Activated CD8-positive, alpha-beta memory T cell treated with anti-CD3 and anti-CD28 coated beads, Interleukin-2, amount 10 ng/mL, durations not matched to agents 7 days and 5 days (primary cell): Measurements from ENCODE around the gene MS4A8. TPM values are rescaled to one million over a fixed set of nuclear protein-coding genes. Genes with fewer than 3 reads are reported as not detected.

Experiments used
- ATAC-seq: fragments of 150-1000 bp; cut with Tn5 transposase; one replicate; pipeline ENCODE4 v1.10.0; 2021; ENCODE audit warnings: moderate library complexity
- CTCF ChIA-PET: fragments of 350-600 bp; sonication (Branson Sonifier 250); formaldehyde crosslinking; loops from one replicate; lab custom pipeline; 2021; ENCODE audit warnings: antibody characterized with exemption; lab: Charles Lee
- DNase-seq: peaks from one replicate; pipeline ENCODE4 v3.0.0-alpha.2; 2020
- H3K27ac Mint-ChIP-seq: one replicate; pipeline ENCODE4 v1.8.0; 2021; ENCODE audit warnings: mild to moderate bottlenecking, mixed read lengths
- H3K27me3 Mint-ChIP-seq: one replicate; pipeline ENCODE4 v1.8.0; 2021; ENCODE audit warnings: mixed read lengths
- H3K36me3 Mint-ChIP-seq: one replicate; pipeline ENCODE4 v1.8.0; 2021; ENCODE audit warnings: mild to moderate bottlenecking, mixed read lengths
- H3K4me1 Mint-ChIP-seq: one replicate; pipeline ENCODE4 v1.8.0; 2021; ENCODE audit warnings: mixed read lengths
- H3K4me3 Mint-ChIP-seq: one replicate; pipeline ENCODE4 v1.8.0; 2021; ENCODE audit warnings: mild to moderate bottlenecking, moderate library complexity, mixed read lengths
- H3K9me3 Mint-ChIP-seq: one replicate; pipeline ENCODE4 v1.8.0; 2022; ENCODE audit warnings: low read depth, mixed read lengths
- total RNA-seq, 2 experiments: library from RNA; stranded (reverse); gene quantifications; one replicate each; pipeline ENCODE4 v1.2.3, GENCODE V29; 2021

Gene MS4A8
- total RNA-seq, 2 experiments from 2014 or later: not detected

- H3K9me3 Mint-ChIP-seq: no peaks in the 10 kb centered on the region
- peaks cover 3% of the 10 kb centered on the region for H3K4me1 Mint-ChIP-seq
- ATAC-seq: no peak
- CTCF ChIA-PET: interaction anchor here (0.7 to 5.8 kb wide), 3 partner anchors 12 to 19 kb away, joined by 3 to 32 read pairs (median 3); no protein-coding TSS in a partner anchor
- H3K27me3 Mint-ChIP-seq: peaks cover 57% of the 10 kb centered on the region
- H3K4me3 Mint-ChIP-seq: no peak overlapping the region
- no peak overlapping the region for H3K27ac Mint-ChIP-seq
- DNase-seq: no peak
- no peaks in the 10 kb centered on the region for H3K36me3 Mint-ChIP-seq
Observed at GRCh38 chr11:60761436-60762190, 62.2 kb downstream of the MS4A8 start.

- no peak for ATAC-seq
- peaks cover 3% of the 10 kb centered on the region for H3K4me1 Mint-ChIP-seq
- no peak overlapping the region for H3K4me3 Mint-ChIP-seq
- no peaks in the 10 kb centered on the region for H3K9me3 Mint-ChIP-seq
- CTCF ChIA-PET: interaction anchor here (1.3 to 5.8 kb wide), 3 partner anchors 13 to 415 kb away, joined by 3 to 32 read pairs (median 4); no protein-coding TSS in a partner anchor
- no peaks in the 10 kb centered on the region for H3K36me3 Mint-ChIP-seq
- H3K27ac Mint-ChIP-seq: no peak overlapping the region
- peaks cover 51% of the 10 kb centered on the region for H3K27me3 Mint-ChIP-seq
- DNase-seq: no peak
Observed at GRCh38 chr11:60762851-60763691, 63.7 kb downstream of the MS4A8 start.

DNA sequence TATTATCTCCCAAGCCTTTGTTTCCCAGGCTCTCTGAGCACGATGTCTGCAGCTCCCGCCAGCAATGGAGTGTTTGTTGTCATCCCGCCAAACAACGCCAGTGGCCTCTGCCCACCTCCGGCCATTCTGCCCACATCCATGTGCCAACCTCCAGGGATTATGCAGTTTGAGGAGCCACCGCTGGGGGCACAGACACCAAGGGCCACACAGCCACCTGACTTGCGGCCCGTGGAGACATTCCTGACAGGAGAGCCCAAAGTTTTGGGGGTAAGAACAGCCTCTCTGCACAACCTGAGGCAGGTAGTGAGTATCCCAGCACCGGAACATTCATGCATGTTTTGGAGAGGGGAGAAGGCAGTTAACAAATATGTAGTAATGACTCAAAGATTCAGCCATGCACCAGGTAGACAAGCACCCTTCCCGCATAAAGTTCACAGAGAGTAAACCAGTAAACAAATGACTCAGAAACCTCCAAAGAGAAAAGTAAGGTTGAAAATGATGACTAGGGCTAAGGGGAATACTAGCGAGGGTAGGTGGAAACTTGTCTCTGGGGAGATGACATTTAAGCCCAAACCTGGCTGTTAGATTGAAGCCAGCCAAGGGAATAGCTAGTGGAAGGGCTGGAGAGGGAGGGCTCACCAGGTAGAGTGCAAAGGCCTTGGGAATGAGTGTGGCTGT lies 64.4 kb downstream of the MS4A8 start:
- no peak for DNase-seq
- no peak overlapping the region for H3K27ac Mint-ChIP-seq
- no peak for ATAC-seq
- H3K9me3 Mint-ChIP-seq: no peaks in the 10 kb centered on the region
- H3K36me3 Mint-ChIP-seq: no peaks in the 10 kb centered on the region
- H3K4me3 Mint-ChIP-seq: no peak overlapping the region
- CTCF ChIA-PET: interaction anchor here (1.3 to 5.8 kb wide), 3 partner anchors 12 to 414 kb away, joined by 3 to 32 read pairs (median 4); no protein-coding TSS in a partner anchor
- peaks cover 44% of the 10 kb centered on the region for H3K27me3 Mint-ChIP-seq
- H3K4me1 Mint-ChIP-seq: peaks cover 3% of the 10 kb centered on the region

GRCh38 chr11:60764879-60765278 lies 65.5 kb downstream of the MS4A8 start:
- CTCF ChIA-PET: interaction anchor here (0.9 to 5.8 kb wide), 4 partner anchors 9 to 123 kb away, joined by 3 to 32 read pairs (median 8); partner anchors contain the start of gene MS4A15
- no peak overlapping the region for H3K4me3 Mint-ChIP-seq
- H3K27me3 Mint-ChIP-seq: peaks cover 34% of the 10 kb centered on the region
- DNase-seq (no peak), ATAC-seq (no peak)
- no peaks in the 10 kb centered on the region for H3K9me3 Mint-ChIP-seq
- no peaks in the 10 kb centered on the region for H3K36me3 Mint-ChIP-seq
- H3K27ac Mint-ChIP-seq: no peak overlapping the region
- H3K4me1 Mint-ChIP-seq: peaks cover 3% of the 10 kb centered on the region

- Mint-ChIP-seq H3K4me3 (no peak overlapping the region), H3K4me1 (peaks cover 3% of the 10 kb centered on the region), H3K36me3 (no peaks in the 10 kb centered on the region), H3K27me3 (peaks cover 29% of the 10 kb centered on the region), H3K9me3 (no peaks in the 10 kb centered on the region), H3K27ac (no peak overlapping the region)
- CTCF ChIA-PET: interaction anchor here (0.9 to 5.8 kb wide), 4 partner anchors 9 to 122 kb away, joined by 3 to 32 read pairs (median 8); partner anchors contain the start of gene MS4A15
- no peak for DNase-seq
- no peak for ATAC-seq
Observed at GRCh38 chr11:60765355-60765754, 65.9 kb downstream of the MS4A8 start.

Other genes starting within 250 kb of the MS4A8 start
- gene MS4A1, start 243.8 kb upstream of the MS4A8 start, total RNA-seq: not detected
- gene MS4A12, start 206.8 kb upstream of the MS4A8 start, total RNA-seq: not detected
- not detected for gene MS4A13, start 184.2 kb upstream of the MS4A8 start, total RNA-seq
- gene MS4A18, start 25.1 kb downstream of the MS4A8 start, total RNA-seq: not detected
- not detected for gene MS4A15, start 57.3 kb downstream of the MS4A8 start, total RNA-seq
- not detected for gene MS4A10, start 85.7 kb downstream of the MS4A8 start, total RNA-seq
- gene CCDC86, start 142.5 kb downstream of the MS4A8 start, total RNA-seq: 10 to 100 TPM; 26.5 to 40.8 TPM
- gene PTGDR2, start 156.3 kb downstream of the MS4A8 start, total RNA-seq: 1 to 10 TPM; 1.1 to 3.7 TPM
- not detected for gene ZP1, start 167.9 kb downstream of the MS4A8 start, total RNA-seq
- gene PRPF19, start 207.0 kb downstream of the MS4A8 start, total RNA-seq: 100 to 1,000 TPM; 125 to 144 TPM
- 100 to 1,000 TPM; 106 to 121 TPM for gene TMEM109, start 214.5 kb downstream of the MS4A8 start, total RNA-seq
- under 1 TPM; 0.52 to 0.93 TPM for gene TMEM132A, start 224.8 kb downstream of the MS4A8 start, total RNA-seq